ENCODE data around the gene ERVK3-1.
"Not testable (repeated sequence)": the region's sequence is repeated elsewhere in the genome, so short reads cannot be mapped to it uniquely, and the experiment has no call there.

Gene ERVK3-1

DNA sequence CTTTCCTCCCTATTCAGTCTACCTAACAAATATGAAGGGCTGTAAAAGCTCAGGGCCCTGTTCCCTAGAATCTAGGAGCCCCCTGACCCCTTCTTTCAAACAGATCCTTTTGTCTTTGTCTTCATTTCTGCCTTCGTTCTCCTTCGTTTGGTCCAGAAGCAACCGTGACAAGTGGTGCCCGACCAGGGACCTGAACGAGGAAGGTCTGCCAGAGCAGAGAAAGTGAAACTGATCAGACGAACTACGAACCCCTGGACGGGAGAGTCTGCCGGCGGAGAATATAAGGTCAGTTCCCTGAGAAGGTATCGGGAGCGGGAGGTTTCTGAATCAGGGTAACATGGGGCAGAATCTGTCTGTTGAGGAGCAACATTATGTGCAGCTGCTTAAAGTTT is 751 bp downstream of the ERVK3-1 start:
- DNase-seq = no peak

DNA sequence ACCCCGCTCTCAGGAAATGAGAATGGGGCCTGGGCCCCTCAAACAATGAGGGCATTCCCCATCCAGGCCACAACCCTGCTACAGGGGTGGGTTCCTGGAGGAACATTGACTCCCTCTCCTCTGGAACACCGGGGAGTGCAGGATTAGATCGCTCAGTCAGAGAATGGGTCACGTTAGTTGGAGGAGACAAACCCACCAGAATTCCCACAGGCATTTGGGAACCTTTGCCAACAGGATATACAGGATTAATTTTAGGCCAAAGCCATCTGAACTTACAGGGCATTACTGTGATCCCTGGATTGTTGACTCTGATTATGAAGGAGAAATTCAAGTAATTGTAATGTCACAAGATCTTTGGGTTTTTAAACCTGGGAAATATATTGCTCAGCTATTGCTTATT is 2.6 kb downstream of the ERVK3-1 start:
- DNase-seq = no peak

DNA sequence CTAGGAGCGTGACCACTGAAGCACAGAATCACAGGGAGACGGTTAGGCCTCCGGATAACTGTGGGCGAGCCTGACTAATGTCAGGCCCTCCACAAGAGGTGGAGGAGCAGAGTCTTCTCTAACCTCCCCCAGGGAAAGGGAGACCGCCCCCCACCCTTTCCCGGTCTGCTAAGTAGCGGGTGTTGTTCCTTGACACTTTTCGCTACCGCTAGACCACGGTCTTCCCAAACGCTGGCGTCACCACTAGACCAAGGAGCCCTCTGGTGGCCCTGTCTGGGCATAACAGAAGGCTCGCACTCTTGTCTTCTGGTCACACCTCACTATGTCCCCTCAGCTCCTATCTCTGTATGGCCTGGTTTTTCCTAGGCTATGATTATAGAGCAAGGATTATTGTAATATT is 5.5 kb downstream of the ERVK3-1 start:
- DNase-seq = not testable (repeated sequence)

DNA sequence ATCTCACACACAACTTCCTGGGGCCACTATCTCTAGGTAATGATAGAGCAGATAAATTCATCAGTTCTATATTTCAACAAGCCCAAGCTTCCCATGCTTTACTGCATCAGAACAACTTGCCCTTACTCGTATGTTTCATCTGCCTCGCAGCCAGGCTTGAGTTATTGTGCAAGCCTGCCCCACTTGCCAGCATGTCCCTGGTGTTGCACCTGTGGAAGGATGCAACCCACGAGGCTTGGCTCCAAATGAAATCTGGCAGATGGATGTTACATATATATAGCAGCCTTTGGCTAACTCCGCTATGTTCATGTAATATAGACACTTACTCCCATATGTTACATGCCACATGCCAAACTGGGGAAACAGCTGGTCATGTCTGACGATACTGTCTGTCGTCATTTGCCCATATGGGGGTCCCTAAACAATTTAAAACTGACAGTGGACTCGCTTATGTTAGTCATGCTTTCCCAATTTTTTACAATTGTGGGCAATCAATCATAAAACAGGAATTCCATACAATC is 6.2 kb downstream of the ERVK3-1 start:
- no peak for DNase-seq

DNA sequence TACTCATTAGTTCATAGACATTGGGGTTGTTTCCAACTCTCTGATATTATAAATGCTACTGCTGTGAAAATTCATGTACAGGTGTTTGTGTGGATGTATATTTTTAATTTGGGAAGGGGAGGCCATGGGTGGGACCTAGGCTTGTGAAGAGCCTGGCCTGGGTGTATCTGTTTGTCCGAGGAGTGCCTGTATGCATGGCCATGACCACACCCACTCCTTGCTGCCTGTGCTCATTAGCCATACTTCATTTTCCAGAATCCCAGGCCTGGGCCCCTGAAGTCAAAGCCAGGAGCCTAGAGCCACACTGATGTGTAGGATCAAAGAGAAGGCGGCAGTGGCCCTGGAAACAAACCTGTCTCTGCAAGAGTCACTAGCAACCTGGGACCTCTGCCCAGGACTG is 10.4 kb downstream of the ERVK3-1 start:
- no peak for DNase-seq

DNA sequence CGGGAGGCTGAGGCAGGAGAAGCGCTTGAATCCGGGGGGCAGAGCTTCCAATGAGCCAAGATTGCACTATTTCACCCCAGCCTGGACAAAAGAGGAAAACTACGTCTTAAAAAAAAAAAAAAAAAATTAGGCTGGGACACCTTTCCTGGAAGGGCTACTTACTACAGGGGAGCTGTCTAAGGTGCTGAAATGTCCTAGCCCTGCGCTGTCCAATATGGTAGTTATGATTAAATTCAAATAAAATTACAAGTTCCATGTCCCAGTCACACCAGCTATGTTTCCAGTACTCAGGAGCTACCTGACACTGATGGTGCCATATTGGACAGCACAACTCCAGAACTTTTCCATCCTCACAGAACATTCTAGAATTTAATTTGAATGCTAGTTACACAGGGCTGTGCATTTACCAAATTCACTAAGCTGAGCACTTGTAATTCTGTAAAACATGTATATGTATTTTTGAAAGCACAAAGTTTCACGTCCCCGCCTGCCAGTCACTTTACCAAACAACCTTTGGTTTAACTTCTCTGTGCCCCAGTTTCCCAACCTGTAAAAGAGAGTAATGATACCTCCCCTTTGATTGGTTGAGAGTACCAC is 12.4 kb downstream of the ERVK3-1 start:
- DNase-seq = no peak

DNA sequence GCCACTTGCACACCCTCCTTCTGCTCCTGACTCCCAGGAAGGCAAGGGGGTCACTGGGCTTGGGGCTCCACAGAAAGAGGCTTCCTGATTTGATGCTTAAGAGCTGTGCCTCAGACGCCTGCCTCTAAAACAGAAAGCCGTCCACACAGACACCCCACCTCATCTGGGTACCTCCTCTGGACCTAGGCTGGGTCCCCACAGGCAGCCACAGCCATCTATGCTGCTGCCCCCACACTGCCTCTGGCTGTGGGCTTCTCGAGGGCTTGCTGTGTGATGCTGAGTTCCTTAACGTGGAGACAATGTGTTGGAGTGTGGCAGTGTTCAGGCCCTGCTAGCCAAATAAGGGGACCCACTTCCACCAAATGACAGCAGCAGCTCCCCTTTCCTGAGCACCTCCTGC is 13.1 kb downstream of the ERVK3-1 start:
- no peak for DNase-seq

DNA sequence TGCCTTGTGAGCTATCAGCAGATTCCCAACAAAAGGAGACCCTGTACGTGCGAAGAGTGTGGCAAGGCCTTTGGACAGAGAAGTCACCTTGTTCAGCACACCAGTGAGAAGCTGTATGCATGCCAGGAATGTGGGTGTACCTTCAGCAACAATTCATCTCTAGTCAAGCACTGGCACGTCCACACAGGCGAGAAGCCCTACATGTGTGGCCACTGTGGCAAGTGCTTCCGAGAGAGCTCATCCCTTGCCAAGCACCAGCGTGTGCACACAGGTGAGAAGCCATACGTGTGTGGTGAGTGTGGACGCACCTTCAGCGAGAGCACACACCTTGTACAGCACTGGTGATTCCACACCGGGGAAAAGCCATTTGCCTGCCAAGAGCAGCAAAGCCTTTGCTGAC is 14.1 kb downstream of the ERVK3-1 start:
- DNase-seq = no peak

DNA sequence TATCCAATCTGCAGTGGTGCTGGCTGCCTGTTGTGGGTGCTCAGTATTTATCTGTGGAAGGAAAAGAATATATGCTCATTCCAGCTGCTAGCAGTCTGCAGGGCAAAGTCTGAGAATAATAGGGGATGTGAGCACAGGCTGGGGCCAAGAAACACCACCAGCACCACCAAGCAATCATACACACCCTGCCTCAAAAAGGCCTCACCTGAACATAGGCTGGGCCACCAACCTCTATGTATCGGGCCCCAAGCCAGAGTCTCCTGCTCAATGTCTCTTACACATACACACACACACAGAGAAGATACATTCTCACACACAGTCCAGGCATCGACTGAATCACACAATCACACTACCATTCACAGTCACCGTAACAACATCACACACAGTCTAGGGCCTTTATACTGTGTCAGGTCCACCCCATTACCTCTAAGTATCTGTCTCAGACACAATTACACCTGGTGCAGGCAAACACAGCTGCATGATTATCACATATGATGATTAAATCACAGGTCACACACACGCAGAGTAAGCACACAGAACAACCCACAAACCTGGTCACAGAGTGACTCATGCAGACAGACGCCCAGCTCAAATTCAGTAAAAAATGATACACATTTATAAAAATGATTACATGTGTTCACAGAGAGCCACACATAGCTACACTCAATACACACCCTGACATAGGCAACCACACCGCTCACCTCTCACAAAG is 20.3 kb downstream of the ERVK3-1 start:
- DNase-seq = no peak

DNA sequence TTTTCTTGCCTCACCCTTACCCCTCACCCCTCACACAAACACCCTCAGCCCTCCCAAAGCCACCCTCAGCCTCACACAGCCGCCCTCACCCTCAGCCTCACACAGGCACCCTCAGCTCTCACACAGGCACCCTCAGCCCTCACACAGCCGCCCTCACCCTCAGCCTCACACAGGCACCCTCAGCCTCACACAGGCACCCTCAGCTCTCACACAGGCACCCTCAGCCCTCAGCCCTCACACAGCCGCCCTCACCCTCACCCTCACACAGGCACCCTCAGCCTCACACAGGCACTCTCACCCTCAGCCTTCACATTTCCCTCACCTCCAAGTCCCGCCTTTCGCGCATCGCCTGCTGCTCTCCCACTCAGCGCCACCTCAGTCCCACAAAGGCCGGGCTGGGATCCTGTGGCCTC is 21.3 kb downstream of the ERVK3-1 start:
- DNase-seq = no peak

DNA sequence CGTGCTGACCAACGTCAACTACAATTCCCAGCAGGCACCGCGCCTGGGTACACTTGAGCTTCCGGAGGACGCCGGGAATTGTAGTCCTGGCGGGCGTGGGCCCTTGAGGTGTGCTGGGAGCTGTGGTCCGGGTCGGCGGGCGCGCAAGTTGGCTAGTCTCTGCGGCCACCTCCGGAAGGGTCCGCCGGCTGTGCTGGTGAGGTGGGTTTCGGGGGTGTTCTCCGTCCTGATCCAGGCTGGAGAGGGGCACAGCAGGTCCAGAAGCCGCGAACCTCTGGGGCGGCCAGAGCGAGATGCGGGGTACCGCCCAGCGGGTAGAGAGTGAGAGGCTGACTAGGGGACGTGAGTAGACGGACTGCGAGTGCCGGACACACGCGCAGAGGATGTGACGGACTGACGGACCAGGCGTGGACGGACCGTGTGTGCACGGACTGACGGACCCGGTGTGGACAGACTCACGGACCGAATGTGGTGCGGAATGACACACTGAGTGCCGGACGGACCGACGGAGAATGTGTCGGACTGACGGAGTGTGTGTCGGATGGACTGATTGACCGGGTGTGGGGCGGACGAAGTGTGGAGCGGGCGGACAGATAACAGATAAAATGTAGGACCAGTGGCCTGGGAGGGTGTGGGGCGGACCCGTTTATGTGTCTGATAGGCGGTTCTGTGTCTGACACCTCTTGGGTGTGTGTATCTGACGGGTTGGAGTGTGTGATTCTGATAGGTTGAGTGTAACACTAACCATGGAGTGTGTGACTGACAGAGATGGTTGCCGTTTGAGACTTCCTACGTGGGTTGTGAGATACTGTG is 21.9 kb downstream of the ERVK3-1 start, which contains the start of gene ZSCAN22:
TSS of gene ZSCAN22 (plus strand) at position 81 of the 813 bp plus-strand sequence. CDS start 7,809 bp downstream, outside the sequence.
- peak; percentile 88 for DNase-seq

DNA sequence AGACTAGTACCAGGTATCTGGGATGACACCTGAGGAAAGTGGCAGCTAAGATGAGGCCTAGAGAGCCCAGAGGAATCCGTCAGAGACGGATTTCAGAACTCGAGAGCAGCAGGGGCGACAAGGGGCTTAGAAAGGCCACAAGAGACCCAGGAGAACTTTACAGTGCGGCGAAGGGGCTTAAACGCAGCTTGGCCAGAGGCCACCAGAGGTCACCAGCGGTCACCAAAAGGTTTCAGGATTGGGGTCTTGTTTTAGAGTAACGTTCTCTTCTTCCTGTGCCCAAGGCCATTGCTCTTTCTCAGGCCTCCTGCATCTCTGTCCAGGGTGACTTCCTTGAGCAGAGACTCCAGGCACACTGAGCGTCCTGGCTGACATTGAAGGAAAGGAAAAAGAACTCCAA is 23.8 kb downstream of the ERVK3-1 start:
- no peak for DNase-seq

DNA sequence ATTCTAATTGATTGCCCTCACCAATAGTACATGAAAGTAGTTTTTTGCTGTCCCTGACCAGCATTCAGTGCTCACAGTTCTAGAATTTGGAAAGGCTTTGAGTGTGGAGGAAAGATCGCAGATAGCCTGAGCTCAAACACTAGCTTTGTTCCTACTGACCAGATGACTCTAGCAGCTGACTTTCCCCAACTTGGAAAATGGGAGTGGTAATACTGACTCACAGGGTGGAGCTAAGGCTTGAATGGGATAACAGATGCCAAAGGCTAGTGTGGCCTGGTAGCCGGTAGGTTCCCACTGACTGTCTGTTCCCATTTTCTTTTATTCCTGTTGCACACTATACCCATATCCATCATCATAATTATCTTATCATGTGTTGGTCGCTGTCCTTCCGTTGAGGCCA is 25.3 kb downstream of the ERVK3-1 start:
- DNase-seq = no peak

DNA sequence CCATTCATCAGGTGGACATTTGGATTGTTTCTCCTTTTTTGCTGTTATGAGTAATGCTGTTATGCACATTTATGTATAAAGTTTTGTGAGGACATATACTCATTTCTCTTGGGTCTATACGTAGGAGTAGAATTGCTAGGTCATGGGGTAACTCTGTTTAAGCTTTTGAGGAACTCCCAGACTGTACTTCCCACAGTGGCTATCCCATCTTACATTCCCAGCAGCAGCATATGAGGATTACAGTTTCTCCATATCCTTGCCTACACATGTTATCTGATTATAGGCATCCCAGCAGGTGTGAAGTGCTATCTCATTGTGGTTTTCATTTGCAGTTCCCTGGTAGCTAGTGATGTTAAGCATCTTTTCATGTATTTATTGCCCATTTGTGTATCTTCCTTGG is 27.5 kb downstream of the ERVK3-1 start:
- no peak for DNase-seq

DNA sequence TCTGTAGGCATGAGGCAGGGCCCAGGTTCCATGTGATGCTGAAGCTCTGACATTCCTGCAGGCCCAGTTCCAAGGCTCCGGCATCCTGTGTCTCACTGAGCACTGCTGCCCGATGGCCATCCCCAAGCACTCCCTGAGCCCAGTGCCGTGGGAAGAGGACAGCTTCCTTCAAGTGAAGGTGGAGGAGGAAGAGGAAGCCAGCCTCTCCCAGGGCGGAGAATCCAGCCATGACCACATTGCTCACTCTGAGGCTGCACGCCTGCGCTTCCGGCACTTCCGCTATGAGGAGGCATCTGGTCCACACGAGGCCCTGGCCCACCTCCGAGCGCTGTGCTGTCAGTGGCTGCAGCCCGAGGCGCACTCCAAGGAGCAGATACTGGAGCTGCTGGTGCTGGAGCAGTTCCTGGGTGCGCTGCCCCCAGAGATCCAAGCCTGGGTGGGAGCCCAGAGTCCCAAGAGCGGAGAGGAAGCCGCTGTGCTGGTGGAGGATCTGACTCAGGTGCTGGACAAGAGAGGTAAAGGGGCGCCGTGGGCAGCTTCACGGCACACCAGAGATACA is 29.6 kb downstream of the ERVK3-1 start:
- DNase-seq = no peak

DNA sequence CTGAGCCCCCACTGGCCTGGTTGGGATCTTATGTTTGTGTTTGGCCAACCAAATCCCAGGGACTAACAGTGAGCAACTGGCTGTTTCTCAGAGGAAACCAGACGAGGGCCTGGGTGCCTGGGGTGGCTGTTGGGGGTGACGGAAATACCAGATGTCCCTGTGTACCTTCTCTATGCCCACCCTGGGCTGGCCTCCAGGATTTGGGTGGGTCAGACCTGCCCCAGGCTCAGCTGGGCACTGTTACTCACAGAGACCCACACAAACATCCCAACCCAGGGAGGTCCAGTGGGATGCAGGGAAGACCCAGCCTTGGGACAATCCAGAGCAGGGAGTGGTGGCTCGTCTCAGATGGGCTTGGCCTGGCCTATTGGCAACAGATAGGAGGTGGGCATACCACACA is 30.5 kb downstream of the ERVK3-1 start:
- no peak for DNase-seq

DNA sequence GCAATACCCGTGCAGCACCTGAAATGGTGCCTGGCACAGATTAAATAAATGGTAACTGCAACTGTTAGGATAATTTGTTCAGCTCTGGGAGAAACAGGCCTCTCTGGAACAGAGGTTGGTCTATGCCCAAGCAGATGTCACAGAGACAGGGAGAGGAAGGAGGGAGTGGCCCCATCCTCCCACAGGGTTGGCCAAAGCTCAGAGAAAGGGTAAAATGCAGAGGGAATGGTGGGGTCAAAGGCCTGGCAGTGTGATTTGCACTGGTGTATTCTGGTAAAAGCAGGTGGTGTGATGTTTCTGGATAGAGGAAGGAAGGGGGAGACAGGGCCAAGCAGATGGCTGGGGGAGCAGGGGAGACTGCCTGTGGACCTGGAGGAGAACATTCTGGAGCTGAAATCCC is 31.0 kb downstream of the ERVK3-1 start:
- DNase-seq = no peak

DNA sequence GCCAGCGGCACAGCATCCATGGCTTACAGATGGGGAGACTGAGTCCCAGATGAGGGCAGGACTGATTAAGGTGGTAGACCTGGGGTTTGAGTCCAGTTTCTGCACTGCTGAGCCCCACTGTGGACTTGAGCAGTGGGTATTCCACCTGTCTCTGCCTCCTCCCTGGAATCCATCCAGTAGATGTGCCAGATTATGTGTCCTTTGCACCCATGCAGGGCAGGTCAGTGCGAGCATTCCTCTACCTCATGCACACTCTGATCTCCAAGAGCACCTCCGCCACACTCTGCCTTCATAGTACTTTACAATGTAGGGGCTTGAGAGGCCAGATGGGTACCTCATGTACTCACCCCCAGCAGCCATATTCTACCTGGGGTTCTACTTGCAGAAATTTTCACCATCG is 31.6 kb downstream of the ERVK3-1 start:
- no peak for DNase-seq

DNA sequence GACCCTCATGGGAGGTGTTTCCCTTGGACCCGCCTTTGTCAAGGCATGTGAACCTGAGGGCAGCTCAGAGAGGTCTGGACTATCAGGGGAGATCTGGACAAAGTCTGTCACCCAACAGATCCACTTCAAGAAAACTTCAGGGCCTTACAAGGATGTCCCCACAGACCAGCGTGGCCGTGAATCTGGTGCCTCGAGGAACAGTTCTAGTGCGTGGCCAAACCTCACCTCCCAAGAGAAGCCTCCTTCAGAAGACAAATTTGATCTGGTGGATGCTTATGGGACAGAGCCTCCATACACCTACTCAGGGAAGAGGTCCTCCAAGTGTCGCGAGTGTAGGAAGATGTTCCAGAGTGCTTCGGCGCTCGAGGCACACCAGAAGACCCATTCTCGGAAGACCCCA is 33.2 kb downstream of the ERVK3-1 start:
- DNase-seq = no peak

DNA sequence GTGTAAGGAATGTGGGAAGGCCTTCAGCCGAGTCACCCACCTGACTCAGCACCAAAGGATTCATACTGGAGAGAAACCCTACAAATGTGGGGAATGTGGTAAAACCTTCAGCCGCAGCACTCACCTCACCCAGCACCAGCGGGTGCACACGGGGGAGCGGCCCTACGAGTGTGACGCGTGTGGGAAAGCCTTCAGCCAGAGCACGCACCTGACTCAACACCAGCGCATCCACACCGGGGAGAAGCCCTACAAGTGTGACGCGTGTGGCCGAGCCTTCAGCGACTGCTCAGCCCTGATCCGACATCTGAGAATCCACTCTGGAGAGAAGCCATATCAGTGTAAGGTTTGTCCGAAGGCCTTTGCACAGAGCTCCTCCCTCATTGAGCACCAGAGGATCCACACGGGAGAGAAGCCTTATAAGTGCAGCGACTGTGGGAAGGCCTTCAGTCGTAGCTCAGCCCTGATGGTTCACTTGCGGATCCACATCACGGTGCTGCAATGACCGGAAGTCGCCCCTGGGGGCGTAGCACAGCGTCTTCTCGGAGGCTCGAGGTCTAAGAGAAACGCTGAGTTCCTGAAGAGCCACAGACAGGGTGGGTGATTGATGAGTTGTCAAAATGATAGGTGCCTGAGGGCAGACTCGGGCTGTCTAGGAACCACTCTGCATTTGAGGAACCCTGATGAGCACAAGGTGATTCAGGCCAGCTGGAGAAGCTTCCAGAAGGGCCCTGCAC is 33.8 kb downstream of the ERVK3-1 start:
- DNase-seq = no peak

DNA sequence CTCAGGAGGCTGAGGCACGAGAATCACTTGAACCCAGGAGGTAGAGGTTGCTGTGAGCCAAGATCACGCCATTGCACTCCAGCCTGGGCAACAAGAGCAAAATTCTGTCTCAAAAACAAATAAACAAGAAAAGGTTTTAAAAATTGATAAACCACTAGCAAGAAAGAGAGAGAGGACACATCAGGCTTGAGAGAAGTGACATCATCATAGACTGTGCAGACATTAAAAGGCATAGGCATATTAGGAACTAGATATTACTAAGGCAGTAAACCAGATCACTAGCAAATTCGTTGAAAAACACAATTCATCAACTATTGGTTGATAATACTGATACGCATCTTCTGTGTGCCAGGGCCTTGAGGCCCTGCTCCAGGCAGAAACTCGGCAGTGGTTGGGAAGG is 40.4 kb downstream of the ERVK3-1 start:
- no peak for DNase-seq

Measured in activated CD4-positive, CD25-positive, alpha-beta regulatory T cell treated with anti-CD3 and anti-CD28 coated beads, Interleukin-2, amount 50 U/mL, for 72 hours (primary cell).